IPS-20b (cell line): ENCODE results near the gene SLC4A3.
A peak's percentile ranks its signal among the peaks of the same experiment; 100 is the strongest.

Source experiments
- H3K27ac ChIP-seq: one replicate; pipeline ENCODE4 v1.5.1; 2013; ENCODE audit warnings: low read length
- H3K27me3 ChIP-seq: 2 replicates; pipeline ENCODE4 v1.6.1; 2013; ENCODE audit warnings: mild to moderate bottlenecking, low read length, inconsistent platforms; ENCODE audit not compliant: insufficient read depth
- H3K36me3 ChIP-seq: 2 replicates; pipeline ENCODE4 v1.6.1; 2013; ENCODE audit warnings: low read depth, mild to moderate bottlenecking, inconsistent platforms, low read length, moderate library complexity; ENCODE audit not compliant: insufficient read depth
- H3K4me1 ChIP-seq: 2 replicates; pipeline ENCODE4 v1.6.1; 2013; ENCODE audit warnings: mild to moderate bottlenecking, control low read depth, inconsistent platforms, low read length, moderate library complexity; ENCODE audit not compliant: insufficient read depth
- H3K4me3 ChIP-seq: 2 replicates; pipeline ENCODE4 v1.5.1; 2013; ENCODE audit warnings: mild to moderate bottlenecking, low read length, inconsistent platforms
- H3K9ac ChIP-seq: 2 replicates; pipeline ENCODE4 v1.6.1; 2013; ENCODE audit warnings: low read depth, mild to moderate bottlenecking, inconsistent platforms, low read length, moderate library complexity
- H3K9me3 ChIP-seq: 2 replicates; pipeline ENCODE4 v1.6.1; 2013; ENCODE audit warnings: mild to moderate bottlenecking, low read depth, low read length, inconsistent platforms; ENCODE audit not compliant: insufficient read depth

The SLC4A3 gene

GRCh38 chr2:219636144-219636915, 8.9 kb downstream of the SLC4A3 start:
- H3K36me3 ChIP-seq, result no peaks in the 10 kb centered on the region; the same call in 1 of the 2 replicates
- H3K27me3 ChIP-seq, result no peaks in the 10 kb centered on the region
- no peak overlapping the region for H3K9ac ChIP-seq
- no peaks in the 10 kb centered on the region for H3K4me1 ChIP-seq
- no peaks in the 10 kb centered on the region for H3K9me3 ChIP-seq
- no peak overlapping the region for H3K4me3 ChIP-seq
- H3K27ac ChIP-seq, result no peak overlapping the region

- H3K9ac ChIP-seq, result no peak overlapping the region
- no peak overlapping the region for H3K27ac ChIP-seq
- H3K4me1 ChIP-seq, result no peaks in the 10 kb centered on the region
- no peaks in the 10 kb centered on the region for H3K27me3 ChIP-seq
- no peaks in the 10 kb centered on the region for H3K9me3 ChIP-seq
- no peaks in the 10 kb centered on the region; the same call in 1 of the 2 replicates for H3K36me3 ChIP-seq
- H3K4me3 ChIP-seq, result no peak overlapping the region
Measured at GRCh38 chr2:219636941-219637841, 9.8 kb downstream of the SLC4A3 start.

- Histone ChIP-seq H3K4me1 (no peaks in the 10 kb centered on the region; the same call in 1 of the 2 replicates), H3K27ac (no peak overlapping the region), H3K9ac (no peak overlapping the region), H3K27me3 (peaks cover 3% of the 10 kb centered on the region), H3K4me3 (no peak overlapping the region), H3K36me3 (no peaks in the 10 kb centered on the region; the same call in 1 of the 2 replicates), H3K9me3 (no peaks in the 10 kb centered on the region)
Measured at GRCh38 chr2:219637842-219638185, 10.4 kb downstream of the SLC4A3 start.

GRCh38 chr2:219638217-219638947, 11.0 kb downstream of the SLC4A3 start:
- H3K4me3 ChIP-seq, result no peak overlapping the region
- H3K36me3 ChIP-seq, result no peaks in the 10 kb centered on the region; the same call in 1 of the 2 replicates
- no peaks in the 10 kb centered on the region; the same call in 1 of the 2 replicates for H3K4me1 ChIP-seq
- H3K9me3 ChIP-seq, result no peaks in the 10 kb centered on the region
- H3K27me3 ChIP-seq, result peaks cover 8% of the 10 kb centered on the region
- no peak overlapping the region for H3K27ac ChIP-seq
- no peak overlapping the region for H3K9ac ChIP-seq

GRCh38 chr2:219638948-219639755, 11.7 kb downstream of the SLC4A3 start:
- H3K27me3 ChIP-seq, result peaks cover 10% of the 10 kb centered on the region

GRCh38 chr2:219641390-219642068, 14.1 kb downstream of the SLC4A3 start:
- H3K27ac ChIP-seq, result no peak overlapping the region
- H3K27me3 ChIP-seq, result peaks cover 10% of the 10 kb centered on the region
- H3K36me3 ChIP-seq, result no peaks in the 10 kb centered on the region
- H3K9ac ChIP-seq, result no peak overlapping the region
- no peaks in the 10 kb centered on the region for H3K9me3 ChIP-seq
- no peak overlapping the region for H3K4me3 ChIP-seq
- peaks cover 10% of the 10 kb centered on the region for H3K4me1 ChIP-seq

More at GRCh38 chr2:219638948-219639755, 11.7 kb downstream of the SLC4A3 start:
- Histone ChIP-seq H3K36me3 (no peaks in the 10 kb centered on the region), H3K27ac (no peak overlapping the region), H3K4me1 (no peaks in the 10 kb centered on the region; the same call in 1 of the 2 replicates), H3K4me3 (no peak overlapping the region), H3K9ac (no peak overlapping the region), H3K9me3 (no peaks in the 10 kb centered on the region)

- Histone ChIP-seq H3K27me3 (peaks cover 10% of the 10 kb centered on the region), H3K9ac (no peak overlapping the region), H3K27ac (no peak overlapping the region), H3K9me3 (no peaks in the 10 kb centered on the region), H3K36me3 (no peaks in the 10 kb centered on the region), H3K4me1 (peaks cover 10% of the 10 kb centered on the region), H3K4me3 (no peak overlapping the region)
Measured at GRCh38 chr2:219642069-219642454, 14.6 kb downstream of the SLC4A3 start.

GRCh38 chr2:219642465-219643083, 15.1 kb downstream of the SLC4A3 start:
- Histone ChIP-seq H3K4me3 (peak overlapping the region; percentile 41; the same call in 1 of the 2 replicates), H3K9me3 (no peaks in the 10 kb centered on the region), H3K36me3 (no peaks in the 10 kb centered on the region), H3K27ac (no peak overlapping the region), H3K9ac (peak overlapping the region; percentile 52; the same call in 1 of the 2 replicates), H3K27me3 (peaks cover 10% of the 10 kb centered on the region), H3K4me1 (peaks cover 10% of the 10 kb centered on the region)

GRCh38 chr2:219643084-219643473, 15.6 kb downstream of the SLC4A3 start:
- Histone ChIP-seq H3K9ac (peak overlapping the region; percentile 52; the same call in 1 of the 2 replicates), H3K9me3 (no peaks in the 10 kb centered on the region), H3K4me3 (no peak overlapping the region), H3K27ac (no peak overlapping the region), H3K36me3 (no peaks in the 10 kb centered on the region), H3K4me1 (peaks cover 10% of the 10 kb centered on the region), H3K27me3 (peaks cover 10% of the 10 kb centered on the region)

- no peak overlapping the region for H3K27ac ChIP-seq
- H3K9ac ChIP-seq, result no peak overlapping the region
- peaks cover 10% of the 10 kb centered on the region for H3K4me1 ChIP-seq
- peaks cover 10% of the 10 kb centered on the region for H3K27me3 ChIP-seq
- H3K36me3 ChIP-seq, result no peaks in the 10 kb centered on the region
- no peak overlapping the region for H3K4me3 ChIP-seq
- no peaks in the 10 kb centered on the region for H3K9me3 ChIP-seq
Measured at GRCh38 chr2:219643788-219644398, 16.5 kb downstream of the SLC4A3 start.
